SU-DHL-6 (cell line): ENCODE results near the gene POLR2E.

Experiments
- EZH2phosphoT487 ChIP-seq: fragments of 200-600 bp; sonication (generic), shearing (Covaris generic); conservative IDR thresholded peaks from 2 replicates; pipeline ENCODE4 v1.6.1; 2018; ENCODE audit warnings: mild to moderate bottlenecking, antibody characterized with exemption, low read length, moderate library complexity, mixed read lengths
- TF ChIP-seq, protein P1 (sequence below): fragments of 200-600 bp; sonication (generic); IDR thresholded peaks from one replicate; pipeline ENCODE4 v1.5.1; 2017; ENCODE audit warnings: antibody characterized with exemption, mild to moderate bottlenecking, low read length, moderate library complexity; ENCODE audit not compliant: insufficient read depth, poor library complexity, severe bottlenecking

DNA sequence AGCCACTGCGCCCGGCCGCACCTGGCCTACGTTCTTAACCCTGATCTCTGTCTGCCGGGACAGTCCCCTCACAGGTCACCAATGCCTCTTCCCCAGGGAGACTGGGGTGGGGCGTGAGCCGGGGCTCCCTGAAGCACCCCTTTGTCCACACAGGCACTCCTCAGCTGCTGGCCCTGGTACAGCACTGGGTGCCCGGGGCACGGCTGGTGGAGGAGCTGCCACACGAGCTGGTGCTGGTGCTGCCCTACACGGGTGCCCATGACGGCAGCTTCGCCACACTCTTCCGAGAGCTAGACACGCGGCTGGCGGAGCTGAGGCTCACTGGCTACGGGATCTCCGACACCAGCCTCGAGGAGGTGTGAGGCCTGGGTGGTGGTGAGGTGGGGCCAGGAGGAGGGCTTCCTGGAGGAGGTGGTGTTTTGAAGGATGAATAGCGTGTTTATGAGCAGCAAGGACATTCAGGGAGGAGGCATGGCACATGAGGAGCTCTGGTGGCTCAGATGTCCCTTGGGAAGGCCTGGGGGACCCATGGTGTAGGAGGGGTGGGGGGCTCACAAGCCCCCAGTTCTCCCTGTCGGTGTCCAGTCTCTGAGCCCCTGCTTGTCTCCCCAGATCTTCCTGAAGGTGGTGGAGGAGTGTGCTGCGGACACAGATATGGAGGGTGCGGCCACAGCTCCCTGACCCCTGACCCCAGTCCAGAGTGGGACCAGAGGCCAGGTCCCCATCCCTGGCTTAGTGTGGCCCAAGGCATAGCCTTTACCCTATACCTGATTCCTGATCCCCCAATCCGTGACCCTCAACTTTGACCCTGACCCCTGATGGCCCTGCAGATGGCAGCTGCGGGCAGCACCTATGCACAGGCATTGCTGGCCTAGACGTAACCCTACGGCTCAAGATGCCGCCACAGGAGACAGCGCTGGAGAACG lies 41.7 kb downstream of the POLR2E start:
- no peak for TF ChIP-seq EZH2phosphoT487
- TF ChIP-seq, protein P1, sequence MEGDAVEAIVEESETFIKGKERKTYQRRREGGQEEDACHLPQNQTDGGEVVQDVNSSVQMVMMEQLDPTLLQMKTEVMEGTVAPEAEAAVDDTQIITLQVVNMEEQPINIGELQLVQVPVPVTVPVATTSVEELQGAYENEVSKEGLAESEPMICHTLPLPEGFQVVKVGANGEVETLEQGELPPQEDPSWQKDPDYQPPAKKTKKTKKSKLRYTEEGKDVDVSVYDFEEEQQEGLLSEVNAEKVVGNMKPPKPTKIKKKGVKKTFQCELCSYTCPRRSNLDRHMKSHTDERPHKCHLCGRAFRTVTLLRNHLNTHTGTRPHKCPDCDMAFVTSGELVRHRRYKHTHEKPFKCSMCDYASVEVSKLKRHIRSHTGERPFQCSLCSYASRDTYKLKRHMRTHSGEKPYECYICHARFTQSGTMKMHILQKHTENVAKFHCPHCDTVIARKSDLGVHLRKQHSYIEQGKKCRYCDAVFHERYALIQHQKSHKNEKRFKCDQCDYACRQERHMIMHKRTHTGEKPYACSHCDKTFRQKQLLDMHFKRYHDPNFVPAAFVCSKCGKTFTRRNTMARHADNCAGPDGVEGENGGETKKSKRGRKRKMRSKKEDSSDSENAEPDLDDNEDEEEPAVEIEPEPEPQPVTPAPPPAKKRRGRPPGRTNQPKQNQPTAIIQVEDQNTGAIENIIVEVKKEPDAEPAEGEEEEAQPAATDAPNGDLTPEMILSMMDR = no peak
